Neural cell (in vitro differentiated cells): Measurements from ENCODE around the gene DPP10.
"Not testable (repeated sequence)": the region's sequence is repeated elsewhere in the genome, so short reads cannot be mapped to it uniquely, and the experiment has no call there.

ENCODE experiments used
- EZH2 ChIP-seq: fragments of 200-600, 300-800 bp; shearing (Covaris generic), sonication (generic); IDR thresholded peaks from 2 replicates; pipeline ENCODE4 v1.6.1; 2014; ENCODE audit warnings: antibody characterized with exemption, low read length, borderline replicate concordance, mild to moderate bottlenecking; ENCODE audit not compliant: insufficient read depth, poor library complexity, severe bottlenecking
- TAF1 ChIP-seq: IDR thresholded peaks from 2 replicates; pipeline ENCODE4 v1.6.1; 2012; ENCODE audit warnings: low read depth
- TF ChIP-seq, protein P1 (sequence below): fragments of 450-650 bp; IDR thresholded peaks from 2 replicates; pipeline ENCODE4 v1.5.1; 2014; ENCODE audit warnings: antibody characterized with exemption, mild to moderate bottlenecking, moderate library complexity; ENCODE audit not compliant: poor library complexity, severe bottlenecking

DNA sequence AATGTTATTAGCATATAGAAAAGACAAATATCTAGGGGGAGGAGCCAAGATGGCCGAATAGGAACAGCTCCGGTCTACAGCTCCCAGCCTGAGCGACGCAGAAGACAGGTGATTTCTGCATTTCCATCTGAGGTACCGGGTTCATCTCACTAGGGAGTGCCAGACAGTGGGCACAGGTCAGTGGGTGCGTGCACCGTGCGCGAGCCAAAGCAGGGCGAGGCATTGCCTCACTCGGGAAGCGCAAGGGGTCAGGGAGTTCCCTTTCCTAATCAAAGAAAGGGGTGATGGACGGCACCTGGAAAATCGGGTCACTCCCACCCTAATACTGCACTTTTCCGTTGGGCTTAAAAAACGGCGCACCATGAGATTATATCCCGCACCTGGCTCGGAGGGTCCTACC, 561.9 kb downstream of the DPP10 start:
- TF ChIP-seq, protein P1, sequence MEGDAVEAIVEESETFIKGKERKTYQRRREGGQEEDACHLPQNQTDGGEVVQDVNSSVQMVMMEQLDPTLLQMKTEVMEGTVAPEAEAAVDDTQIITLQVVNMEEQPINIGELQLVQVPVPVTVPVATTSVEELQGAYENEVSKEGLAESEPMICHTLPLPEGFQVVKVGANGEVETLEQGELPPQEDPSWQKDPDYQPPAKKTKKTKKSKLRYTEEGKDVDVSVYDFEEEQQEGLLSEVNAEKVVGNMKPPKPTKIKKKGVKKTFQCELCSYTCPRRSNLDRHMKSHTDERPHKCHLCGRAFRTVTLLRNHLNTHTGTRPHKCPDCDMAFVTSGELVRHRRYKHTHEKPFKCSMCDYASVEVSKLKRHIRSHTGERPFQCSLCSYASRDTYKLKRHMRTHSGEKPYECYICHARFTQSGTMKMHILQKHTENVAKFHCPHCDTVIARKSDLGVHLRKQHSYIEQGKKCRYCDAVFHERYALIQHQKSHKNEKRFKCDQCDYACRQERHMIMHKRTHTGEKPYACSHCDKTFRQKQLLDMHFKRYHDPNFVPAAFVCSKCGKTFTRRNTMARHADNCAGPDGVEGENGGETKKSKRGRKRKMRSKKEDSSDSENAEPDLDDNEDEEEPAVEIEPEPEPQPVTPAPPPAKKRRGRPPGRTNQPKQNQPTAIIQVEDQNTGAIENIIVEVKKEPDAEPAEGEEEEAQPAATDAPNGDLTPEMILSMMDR: not testable (repeated sequence)
- not testable (repeated sequence) for TF ChIP-seq EZH2, TAF1
